Tongue (tissue), 2 donors: Measurements from ENCODE around the gene ZNF280D. TPM values are rescaled to one million over a fixed set of nuclear protein-coding genes. Genes with fewer than 3 reads are reported as not detected.

Source experiments
- DNase-seq: peaks from one replicate; pipeline ENCODE4 v3.0.0-alpha.2; 2015
- total RNA-seq: library from RNA; depleted of rRNA; stranded (reverse); fragments of >200 nt; gene quantifications from one replicate; pipeline ENCODE4 v1.2.3, GENCODE V29; 2014

ZNF280D gene
- total RNA-seq, 1 donor from 2014 or later, result 79.8 TPM

DNA sequence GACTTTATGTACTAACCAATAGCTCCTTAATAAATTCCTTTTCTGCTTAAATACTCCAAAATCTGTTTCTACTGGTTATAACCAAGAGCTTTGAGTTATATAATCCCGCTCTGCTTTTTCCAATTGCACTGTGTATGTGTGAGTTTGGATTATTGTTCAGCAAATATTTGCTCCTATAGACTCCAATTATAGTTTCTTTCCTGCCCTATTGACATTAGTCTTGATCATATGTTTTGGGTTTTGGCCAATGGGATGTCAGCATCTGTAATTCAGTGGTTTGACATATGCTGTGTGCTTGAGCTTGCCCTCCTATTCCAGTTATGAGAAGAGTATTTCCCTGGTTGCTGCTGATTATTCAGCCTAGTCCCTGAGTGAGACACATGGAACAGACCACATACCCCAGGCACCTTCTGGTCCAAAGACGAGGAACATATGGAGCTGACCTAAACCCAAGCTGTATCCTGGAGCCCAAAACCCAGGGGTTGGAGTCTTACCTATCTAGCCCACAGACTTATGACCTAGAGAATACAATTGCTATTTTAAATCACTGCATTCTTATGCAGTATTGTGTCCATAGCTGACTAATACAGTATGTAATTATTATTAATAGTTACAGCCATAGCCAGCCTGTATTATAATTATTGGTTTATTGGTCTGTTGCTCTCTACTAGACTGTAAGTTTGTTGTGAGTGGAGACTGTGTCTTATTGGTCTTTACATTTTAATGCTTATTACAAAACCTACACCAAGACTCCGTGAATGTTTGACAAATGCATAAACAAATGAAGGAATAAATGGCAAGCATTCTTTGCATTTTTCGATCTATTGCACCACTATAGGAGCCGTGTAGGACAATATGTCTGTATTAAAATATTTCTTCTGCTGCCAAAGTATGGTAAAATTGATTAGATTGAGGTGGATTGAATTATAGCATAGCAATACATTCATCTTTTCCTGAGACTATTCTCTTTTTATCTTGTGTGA, 11.7 kb upstream of the ZNF280D start:
- DNase-seq, result no peak

DNA sequence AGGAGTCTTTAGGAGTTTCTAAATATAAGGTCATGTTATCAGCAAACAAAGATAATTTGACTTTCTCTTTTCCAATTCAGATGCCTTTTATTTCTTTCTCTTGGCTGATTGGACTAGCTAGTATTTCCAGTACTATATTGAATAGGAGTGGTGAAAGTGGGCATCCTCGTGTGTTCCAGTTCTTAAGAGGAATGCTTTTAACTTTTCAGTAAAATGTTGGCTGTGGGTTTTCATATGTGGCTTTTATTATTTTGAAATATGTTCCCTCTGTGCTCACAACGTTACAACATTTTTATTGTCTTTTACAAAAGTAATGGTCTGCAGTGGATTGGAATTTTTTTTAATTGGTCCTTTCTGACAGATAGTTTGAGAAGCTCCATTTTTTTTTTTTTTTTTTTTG, 8.2 kb upstream of the ZNF280D start:
- no peak for DNase-seq

DNA sequence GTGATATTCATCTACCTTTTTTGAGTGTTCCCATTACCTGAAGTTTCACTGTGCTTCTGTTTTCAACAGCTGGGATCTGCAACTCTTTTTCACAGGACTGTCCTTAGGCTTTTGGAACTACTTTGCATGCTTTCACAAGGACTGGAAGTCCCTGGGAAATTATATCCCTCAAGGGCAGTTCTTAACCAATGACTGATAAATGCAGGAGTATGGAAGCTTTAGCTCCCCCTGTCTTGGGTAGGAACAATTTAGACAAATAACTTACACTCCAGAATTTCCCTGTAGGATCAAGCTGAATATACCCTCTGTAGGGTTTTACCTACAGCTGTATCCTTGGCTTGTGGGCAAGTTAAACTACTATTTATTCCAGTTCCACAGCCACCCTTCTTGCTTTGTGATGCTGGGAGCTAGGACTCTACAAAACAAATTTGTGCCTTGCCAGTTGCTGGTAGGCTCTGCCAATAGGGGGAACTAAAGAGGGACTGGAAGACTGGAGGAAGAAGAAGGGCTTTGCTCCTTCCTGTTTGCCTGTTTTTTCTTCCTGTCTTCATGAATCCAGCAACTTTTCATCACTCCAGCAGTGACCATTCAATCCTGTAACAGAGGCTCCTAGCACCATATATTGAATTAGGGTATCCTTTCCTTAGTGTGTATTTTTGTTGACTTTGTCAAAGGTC, 6.8 kb upstream of the ZNF280D start:
- DNase-seq, result no peak

DNA sequence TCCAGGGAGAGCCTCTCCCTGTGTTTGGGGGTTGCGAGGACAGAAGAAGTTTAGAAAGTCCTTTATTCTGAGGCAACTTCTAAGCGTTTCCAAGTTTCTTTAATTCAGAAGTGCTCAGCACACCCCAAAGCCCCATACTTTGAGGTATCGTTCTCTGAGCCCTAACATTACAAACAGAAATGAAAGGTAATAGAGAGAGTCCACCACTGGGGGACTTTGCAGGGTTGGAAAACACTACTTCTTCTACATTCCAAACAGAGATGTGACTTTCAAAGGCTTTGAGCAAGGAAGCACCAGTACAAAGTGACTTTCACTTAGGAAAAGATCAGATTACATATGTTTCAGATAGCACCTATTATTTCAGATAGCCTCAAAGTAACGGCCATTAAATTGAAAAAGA, 6.2 kb upstream of the ZNF280D start:
- DNase-seq, result no peak

DNA sequence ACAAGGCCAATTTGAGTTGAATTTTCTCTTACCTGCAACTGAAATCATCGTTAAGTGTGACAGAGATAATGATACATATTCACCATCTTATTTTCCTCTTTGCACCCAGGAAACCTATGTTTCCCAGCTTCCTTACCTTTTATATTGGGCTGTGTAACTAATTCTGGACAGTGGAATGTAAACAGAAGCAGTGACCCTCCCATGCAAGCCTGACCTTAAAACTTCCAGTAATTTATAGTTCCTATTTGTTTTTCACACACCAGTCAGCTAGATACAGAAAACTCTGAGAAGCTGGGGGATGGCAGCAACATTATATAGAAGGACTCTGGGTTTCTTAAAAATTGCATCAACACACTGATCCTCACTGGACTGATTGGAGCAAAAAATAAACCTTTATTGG, 4.5 kb upstream of the ZNF280D start:
- no peak for DNase-seq

DNA sequence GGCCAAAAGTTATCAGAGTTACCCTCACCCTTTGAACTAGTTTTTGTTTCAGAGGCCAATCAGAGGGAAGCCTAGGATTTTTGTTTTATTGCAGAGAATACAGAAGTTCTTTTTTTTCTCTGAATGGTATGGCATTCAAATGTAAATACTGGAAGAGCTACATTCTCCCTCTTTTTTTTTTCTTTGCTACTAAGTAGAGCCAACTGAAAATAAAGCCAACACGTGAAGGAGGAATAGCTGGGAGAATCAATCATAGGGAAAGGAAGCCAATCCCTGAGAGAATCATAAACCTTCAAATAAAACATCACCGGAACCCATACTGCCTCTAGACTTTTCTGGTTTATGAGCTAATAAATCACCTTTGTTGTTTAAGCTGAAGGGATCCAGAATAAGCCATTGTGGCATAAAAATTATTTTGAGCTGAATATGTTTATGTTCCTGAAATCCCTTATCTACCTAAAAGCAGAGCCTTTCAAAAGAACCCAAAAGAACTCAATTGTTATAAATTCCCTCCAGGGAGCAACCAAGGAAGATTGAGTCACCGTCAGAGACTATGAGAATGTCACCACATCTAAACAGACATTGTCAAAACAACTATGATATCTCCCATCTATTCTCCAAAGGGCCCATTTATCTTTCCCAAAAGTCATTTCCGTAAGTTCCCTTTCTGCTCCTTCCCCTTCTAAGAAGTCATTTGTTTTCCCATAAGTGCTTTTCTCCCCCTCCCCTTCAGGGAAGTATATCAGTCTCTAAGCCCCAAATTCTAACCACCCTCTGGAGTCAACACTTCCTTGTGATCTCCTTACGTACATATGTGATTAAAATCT, 3.8 kb upstream of the ZNF280D start:
- no peak for DNase-seq

DNA sequence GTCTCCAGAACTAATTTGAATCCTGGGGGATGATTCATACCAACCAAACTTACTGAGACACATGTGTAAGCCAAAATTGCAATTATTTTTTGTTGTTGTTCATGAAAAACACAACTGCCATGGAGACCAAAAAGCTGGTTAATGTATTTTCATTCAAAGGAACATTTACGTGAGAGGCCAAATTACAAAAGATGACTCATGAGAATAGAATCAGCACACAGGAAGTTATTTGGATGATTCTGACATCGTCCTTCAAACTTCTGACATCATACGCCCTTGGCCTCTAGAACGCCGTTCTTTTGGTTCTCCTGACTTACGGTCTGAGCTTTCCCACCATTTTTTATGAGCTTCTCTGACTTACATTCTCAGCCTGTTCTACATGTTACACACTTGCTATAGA, 3.0 kb upstream of the ZNF280D start:
- DNase-seq, result no peak

DNA sequence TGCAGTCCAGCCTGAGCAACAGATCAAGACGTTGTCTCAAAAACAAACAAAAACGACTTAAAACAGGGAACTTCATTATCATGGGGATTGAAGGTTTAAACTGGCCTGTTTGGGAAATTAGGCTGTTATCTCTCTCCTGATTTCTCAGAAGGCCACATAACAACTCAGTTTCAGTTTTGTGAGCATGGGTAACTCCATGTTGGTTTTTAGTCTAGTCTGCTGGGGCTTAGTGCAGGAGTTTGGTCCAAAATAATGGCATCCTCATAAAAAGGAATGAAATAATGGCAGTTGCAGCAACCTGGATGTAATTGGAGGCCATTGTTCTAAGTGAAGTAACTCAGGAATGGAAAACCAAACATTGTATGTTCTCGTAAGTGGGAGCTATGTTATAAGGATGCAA, 2.3 kb upstream of the ZNF280D start:
- no peak for DNase-seq

DNA sequence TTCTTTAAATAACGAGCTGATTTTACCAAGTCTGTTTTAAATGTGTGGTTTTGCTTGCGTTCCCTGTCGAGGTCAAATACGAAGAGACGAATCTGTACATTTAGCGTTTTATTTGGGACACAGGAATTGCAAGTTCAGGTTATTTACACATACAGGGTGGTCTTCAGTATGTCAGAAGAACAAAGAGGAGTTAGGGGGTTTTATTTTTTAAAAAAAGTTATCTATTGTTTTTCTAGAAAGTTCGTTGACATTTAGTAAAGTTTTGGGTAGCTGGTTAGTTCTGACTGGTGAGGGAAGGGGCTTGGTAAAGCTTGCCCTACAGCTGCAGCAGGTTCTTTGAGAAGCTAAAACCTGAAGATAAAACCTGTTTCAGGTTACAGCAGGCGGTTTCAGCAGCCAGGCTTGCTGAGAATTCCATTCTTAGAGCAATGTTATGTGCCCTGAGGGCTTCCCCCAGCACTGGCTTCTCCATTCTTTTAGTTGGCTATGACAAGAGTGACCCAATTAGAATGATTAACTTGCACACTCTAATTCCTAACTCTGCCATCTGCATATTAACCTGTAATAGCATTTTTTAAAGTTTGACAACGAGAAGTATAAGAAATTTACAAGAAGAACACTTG, 815 bp upstream of the ZNF280D start:
- DNase-seq, result peak; percentile 17

DNA sequence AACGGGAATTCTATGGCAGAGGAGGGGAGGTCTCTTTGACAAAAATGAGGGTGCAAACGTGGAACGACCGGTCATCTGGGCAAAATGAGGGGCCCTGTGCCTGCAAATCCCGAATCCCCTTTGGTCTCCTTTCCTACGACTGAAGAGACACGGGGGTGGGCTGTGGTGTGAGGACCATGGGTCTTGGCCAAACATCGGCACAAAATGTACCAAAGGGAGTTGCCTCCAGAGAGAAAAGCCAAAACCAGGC, 498 bp downstream of the ZNF280D start:
- no peak for DNase-seq

DNA sequence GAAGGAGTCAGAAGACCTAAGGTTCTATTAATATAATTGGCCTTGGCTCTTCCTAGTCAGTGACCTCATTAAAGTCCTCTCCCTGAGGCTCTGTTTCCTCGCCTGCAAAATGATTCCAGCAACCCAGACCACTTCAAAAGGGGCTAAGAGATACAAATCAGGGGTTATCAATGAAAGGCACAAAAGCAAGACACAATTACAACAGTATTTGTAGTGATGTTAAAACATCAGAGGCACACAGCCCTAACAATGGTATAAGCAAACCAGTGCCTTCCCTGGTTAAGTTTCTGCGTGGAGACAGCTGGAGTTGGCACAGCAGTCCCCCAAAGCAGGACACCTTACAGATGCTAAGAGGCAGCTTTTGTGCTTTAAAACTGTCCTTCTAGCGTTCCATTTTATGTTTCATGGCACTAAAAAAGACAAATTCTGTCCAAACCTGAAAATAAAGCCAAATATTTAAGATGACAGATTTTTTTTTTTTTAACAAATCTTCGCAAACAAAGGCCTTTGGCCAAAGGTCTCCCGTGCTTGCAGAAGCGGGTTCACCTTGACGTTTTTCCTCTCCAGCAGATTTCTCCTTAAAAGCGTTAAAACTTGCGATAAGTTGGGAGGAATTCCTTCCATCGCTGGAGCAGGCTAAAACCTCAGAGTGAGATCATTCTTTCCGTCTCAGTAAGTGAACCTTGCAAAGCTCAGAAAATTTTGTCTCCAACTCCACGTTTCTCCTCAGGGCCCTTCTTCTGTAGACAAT, 999 bp downstream of the ZNF280D start:
- peak; percentile 59 for DNase-seq

DNA sequence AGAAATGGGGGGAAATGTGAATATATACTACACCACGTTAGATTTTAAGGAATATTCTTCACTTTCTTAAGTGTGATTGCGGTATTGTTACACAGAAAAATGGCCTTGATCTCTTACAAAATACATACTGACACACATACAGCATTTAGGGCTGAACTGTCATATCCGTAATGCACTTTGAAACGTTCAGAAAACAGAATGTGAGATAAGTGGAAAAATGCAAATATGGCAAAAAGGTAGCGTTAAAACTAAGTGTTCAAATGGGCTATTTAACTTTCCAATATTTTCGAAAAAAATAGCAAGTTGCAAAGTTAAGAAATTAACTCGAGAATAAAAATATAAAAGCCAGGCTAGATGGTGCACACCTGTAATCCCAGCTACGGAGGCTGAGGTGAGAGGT, 1.8 kb downstream of the ZNF280D start:
- no peak for DNase-seq

DNA sequence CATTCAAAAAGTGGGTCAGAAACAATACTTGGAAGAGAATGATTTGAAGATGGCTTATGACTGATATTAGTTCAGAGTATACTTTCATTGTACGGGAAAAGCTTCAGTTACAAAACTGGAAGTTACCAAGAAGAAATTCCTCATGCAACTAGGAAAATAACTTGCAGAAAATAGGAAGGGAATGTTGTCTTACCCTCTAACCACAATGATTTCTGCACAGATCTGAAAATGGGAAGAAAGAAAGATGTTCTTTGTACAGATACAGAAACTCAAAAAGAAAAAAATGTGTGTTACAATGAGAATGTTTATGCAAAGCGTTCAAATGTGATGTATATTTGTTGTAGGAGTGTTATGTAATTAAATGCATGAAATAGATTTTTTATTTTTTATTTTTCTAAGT, 3.7 kb downstream of the ZNF280D start:
- DNase-seq, result no peak

DNA sequence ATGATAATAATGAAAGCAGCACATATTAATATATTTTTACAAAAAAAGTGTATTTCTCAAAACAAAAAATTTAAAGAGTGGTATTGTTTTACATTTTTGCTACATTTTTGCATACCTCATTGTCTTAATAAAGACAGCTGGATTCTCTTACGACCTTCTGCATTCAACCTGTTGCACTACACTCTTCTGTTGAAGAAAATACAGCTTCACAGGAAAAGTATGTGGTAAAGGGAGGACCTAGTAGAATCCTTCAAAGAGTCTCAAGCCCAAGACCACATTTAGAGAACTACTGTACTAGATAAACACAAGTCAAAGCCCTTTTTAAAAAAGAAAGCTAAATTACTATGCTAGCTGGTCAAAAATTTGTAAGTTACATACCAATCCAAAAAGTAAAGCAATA, 7.9 kb downstream of the ZNF280D start:
- no peak for DNase-seq

DNA sequence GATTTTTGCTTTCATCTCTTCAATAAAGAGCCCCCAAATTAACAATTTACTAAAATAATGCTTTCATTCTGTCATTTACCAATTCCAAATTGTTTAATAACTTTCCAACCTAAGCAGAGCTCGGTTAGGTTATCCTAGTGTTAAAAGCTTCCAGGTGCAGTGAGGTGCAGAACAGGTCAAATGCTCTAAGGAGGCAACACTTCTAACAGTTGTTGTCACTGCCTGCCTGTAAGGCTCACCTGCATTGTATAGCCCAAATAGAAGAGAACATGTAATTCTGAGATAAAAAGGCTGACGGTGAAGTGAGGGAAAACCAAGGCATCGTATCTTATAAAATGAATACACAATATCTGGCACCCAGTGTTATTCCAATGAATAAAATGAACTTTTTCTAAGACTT, 9.1 kb downstream of the ZNF280D start:
- no peak for DNase-seq

DNA sequence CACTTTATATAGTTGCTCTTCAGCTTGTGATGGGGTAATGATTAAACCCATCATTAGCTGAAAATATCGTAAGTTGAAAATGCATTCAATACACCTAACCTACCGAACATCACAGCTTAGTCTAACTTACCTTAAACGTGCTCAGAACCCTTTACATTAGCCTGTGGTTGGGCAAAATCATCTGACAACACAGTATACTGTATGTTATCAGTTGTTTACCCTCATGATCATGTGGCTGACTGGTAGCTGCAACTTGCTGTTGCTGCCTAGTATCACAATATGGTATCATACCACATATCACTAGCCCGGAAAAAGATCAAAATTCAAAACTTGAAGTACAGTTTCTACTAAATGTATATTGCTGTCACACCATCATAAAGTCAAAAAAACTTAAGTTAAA, 9.5 kb downstream of the ZNF280D start:
- no peak for DNase-seq

DNA sequence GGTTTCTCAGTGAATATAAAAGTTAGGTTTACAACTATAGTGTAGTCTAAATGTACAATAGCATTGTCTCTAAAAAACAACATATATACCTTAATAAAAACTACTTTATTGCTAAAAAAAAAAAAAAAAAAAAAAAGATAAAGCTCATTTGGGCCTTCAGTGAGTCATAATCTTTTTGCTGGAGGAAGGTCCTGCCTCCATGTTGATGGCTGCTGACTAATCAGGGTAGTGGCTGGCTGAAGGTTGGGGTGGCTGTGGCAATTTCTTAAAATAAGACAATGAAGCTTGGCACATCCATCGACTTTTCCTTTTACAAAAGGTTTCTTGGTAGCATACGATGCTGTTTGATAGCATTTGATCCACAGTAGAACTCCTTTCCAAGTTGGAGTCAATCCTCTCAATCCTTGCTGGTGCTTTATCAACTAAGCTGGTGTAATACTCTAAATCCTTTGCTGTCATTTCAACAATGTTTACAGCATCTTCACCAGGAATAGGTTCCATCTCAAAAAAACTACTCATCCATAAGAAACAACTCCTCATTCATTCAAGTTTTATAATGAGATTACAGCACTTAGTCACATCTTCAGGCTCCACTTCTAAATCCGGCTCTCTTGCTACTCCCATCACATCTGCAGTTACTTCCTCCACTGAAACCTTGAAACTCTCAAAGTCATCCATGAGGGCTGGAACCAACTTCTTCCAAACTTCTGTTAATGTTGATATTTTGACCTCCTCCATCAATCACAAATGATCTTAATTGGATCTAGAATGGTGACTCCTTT, 13.3 kb downstream of the ZNF280D start:
- DNase-seq, result no peak

DNA sequence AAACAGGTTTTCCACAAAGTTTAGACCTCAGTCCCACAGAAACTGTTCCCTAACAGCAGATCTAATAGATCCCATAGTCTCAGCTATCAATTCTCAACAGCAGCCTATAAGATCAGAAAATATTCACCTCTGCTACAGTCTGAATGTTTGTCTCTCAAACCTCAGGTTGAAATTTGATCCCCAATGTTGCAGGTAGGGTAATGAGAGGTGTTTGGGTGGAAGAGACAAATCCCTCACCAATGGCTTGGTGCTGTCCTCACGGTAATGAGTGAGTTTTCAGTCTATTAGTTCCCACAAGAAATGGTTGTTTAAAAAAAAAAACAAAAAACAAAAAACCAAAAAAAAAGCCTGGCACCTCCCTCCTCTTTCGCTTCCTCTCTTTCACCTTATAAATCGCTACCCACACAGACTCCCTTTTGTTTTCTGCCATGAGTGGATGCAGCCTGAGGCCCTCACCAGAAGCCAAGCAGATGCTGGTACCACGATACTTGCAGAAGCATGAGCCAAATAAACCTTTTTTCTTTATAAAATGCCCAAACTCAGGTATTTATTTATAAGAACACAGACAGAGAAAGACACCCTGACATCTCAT, 14.2 kb downstream of the ZNF280D start:
- no peak for DNase-seq

DNA sequence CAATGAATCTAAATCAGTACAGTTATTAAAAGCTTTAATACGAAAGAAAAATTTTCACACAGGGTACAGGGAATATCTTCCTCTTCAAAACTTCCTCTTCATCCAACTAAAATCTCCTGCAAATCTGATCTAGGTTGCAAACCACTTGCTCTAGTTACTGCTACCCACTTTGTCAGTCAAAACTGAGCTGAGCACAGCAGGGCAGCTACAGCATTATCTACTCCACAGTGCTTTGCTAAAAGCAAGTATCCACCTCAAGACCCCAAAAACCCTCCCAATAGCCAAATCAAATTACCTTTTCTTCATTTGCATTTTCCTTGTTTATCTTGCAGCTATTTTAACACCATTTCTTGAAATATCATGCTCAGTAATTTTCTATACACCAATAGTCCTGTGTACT, 14.7 kb downstream of the ZNF280D start:
- DNase-seq, result no peak

DNA sequence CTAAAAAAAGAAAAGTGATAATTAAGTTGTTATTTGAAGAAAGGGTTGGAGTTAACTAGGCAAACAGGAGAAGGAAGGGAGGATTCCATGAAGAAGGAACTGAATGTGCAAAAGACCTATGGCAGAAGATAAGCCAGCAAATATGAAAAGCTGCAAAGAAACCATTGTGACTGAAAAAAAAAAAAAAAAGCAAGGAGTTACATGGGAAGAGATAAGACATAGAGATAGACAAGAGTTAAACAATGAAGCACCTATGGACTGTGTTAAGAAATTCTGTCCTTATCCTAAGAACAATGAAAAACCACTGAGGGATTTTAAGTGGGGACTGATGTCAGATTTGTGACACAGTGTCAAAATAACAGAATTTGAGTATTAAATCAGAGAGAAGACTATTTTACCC, 17.0 kb downstream of the ZNF280D start:
- DNase-seq, result no peak

DNA sequence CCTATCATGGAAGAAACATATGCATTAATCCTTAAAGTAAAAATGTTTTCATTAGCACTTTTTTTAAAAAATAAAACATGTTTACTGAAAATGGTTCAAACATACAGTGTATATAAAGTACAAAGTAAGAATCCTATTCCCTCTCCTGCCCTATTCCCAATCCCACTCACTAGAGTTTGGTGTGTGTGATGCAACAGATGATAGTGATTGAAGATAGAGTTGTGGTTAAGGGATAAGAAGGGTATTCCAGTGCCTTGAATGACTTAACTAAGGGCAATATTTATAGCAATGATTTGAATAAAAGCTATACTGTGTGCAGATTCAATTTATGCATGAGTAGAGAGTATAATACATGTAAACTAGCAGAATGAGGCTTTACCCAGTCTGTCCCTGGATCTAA, 18.1 kb downstream of the ZNF280D start:
- DNase-seq, result no peak
